DOHH2 (cell line): ENCODE results near the gene ADCY10.

Experiments
- H3F3A ChIP-seq: fragments of 200-600 bp; sonication (generic), shearing (Covaris generic); 2 replicates; pipeline ENCODE4 v1.6.0; 2016; ENCODE audit warnings: antibody characterized with exemption, mild to moderate bottlenecking; ENCODE audit not compliant: control insufficient read depth, insufficient read depth
- H3K27ac ChIP-seq: fragments of 200-600 bp; sonication (generic); 2 replicates; pipeline ENCODE4 v1.5.1; 2014; ENCODE audit warnings: low read depth, mild to moderate bottlenecking, low read length, moderate library complexity
- H3K27me3 ChIP-seq: fragments of 200-600 bp; sonication (generic); 2 replicates; pipeline ENCODE4 v1.6.1; 2014; ENCODE audit warnings: mild to moderate bottlenecking, low read length, mixed read lengths; ENCODE audit not compliant: control insufficient read depth
- H3K36me3 ChIP-seq: fragments of 200-600 bp; sonication (generic); 2 replicates; pipeline ENCODE4 v1.6.1; 2014; ENCODE audit warnings: mild to moderate bottlenecking, low read length, moderate library complexity, mixed read lengths; ENCODE audit not compliant: control insufficient read depth
- H3K4me1 ChIP-seq: fragments of 200-600 bp; sonication (generic); 2 replicates; pipeline ENCODE4 v1.6.1; 2014; ENCODE audit warnings: mild to moderate bottlenecking, low read length, mixed read lengths; ENCODE audit not compliant: control insufficient read depth
- H3K4me2 ChIP-seq: fragments of 200-600 bp; sonication (generic); 2 replicates; pipeline ENCODE4 v1.6.0; 2014; ENCODE audit warnings: mild to moderate bottlenecking, low read length, moderate library complexity
- H3K4me3 ChIP-seq: fragments of 200-600 bp; sonication (generic); 2 replicates; pipeline ENCODE4 v1.5.1; 2014; ENCODE audit warnings: mild to moderate bottlenecking, low read length, mixed read lengths
- H3K79me2 ChIP-seq: fragments of 200-600 bp; sonication (generic); 2 replicates; pipeline ENCODE4 v1.6.1; 2014; ENCODE audit warnings: mild to moderate bottlenecking, low read length, mixed read lengths; ENCODE audit not compliant: control insufficient read depth
- H3K9me2 ChIP-seq: fragments of 200-600 bp; sonication (generic); replicated peaks from 2 replicates; pipeline ENCODE4 v1.6.1; 2014; ENCODE audit warnings: mild to moderate bottlenecking, low read length, mixed read lengths; ENCODE audit not compliant: control insufficient read depth
- H3K9me3 ChIP-seq: fragments of 200-600 bp; sonication (generic); 2 replicates; pipeline ENCODE4 v1.6.1; 2014; ENCODE audit warnings: antibody characterized with exemption, low read length, mixed read lengths; ENCODE audit not compliant: control insufficient read depth, insufficient read depth
- H4K20me1 ChIP-seq: fragments of 200-600 bp; sonication (generic); 2 replicates; pipeline ENCODE4 v1.6.0; 2014; ENCODE audit warnings: low read depth, mild to moderate bottlenecking, antibody characterized with exemption, low read length, moderate library complexity; ENCODE audit not compliant: control insufficient read depth, insufficient read depth
- CTCF ChIP-seq: fragments of 200-600 bp; sonication (generic); IDR thresholded peaks from one replicate; pipeline ENCODE4 v1.5.1; 2014; ENCODE audit warnings: antibody characterized with exemption, mild to moderate bottlenecking, low read depth, low read length; ENCODE audit not compliant: poor library complexity, severe bottlenecking
- EZH2phosphoT487 ChIP-seq: fragments of 200-600 bp; sonication (generic); IDR thresholded peaks from 2 replicates; pipeline ENCODE4 v1.6.1; 2017; ENCODE audit warnings: borderline replicate concordance, mild to moderate bottlenecking, antibody characterized with exemption, low read length, moderate library complexity, mixed read lengths

The ADCY10 gene

GRCh38 chr1:167879508-167879907 is 34.4 kb downstream of the ADCY10 start:
- no peak overlapping the region for H3K4me2 ChIP-seq
- no peak for TF ChIP-seq EZH2phosphoT487
- TF ChIP-seq CTCF, result no peak
- H3K9me2 ChIP-seq, result no peaks in the 10 kb centered on the region

GRCh38 chr1:167878372-167879160 is 35.4 kb downstream of the ADCY10 start:
- no peaks in the 10 kb centered on the region for H3K9me3 ChIP-seq
- H4K20me1 ChIP-seq, result no peaks in the 10 kb centered on the region
- H3K79me2 ChIP-seq, result no peaks in the 10 kb centered on the region
- no peak overlapping the region for H3K4me2 ChIP-seq
- no peak overlapping the region for H3K4me3 ChIP-seq
- H3F3A ChIP-seq, result no peaks in the 10 kb centered on the region
- H3K27me3 ChIP-seq, result no peaks in the 10 kb centered on the region
- H3K4me1 ChIP-seq, result no peaks in the 10 kb centered on the region
- H3K27ac ChIP-seq, result no peak overlapping the region
- no peaks in the 10 kb centered on the region for H3K9me2 ChIP-seq
- TF ChIP-seq EZH2phosphoT487 (no peak), CTCF (no peak)
- H3K36me3 ChIP-seq, result no peaks in the 10 kb centered on the region

More at GRCh38 chr1:167879508-167879907, 34.4 kb downstream of the ADCY10 start:
- Histone ChIP-seq H4K20me1 (no peaks in the 10 kb centered on the region), H3K4me3 (no peak overlapping the region), H3K9me3 (no peaks in the 10 kb centered on the region), H3K27ac (no peak overlapping the region), H3K27me3 (no peaks in the 10 kb centered on the region), H3F3A (no peaks in the 10 kb centered on the region), H3K36me3 (no peaks in the 10 kb centered on the region), H3K79me2 (no peaks in the 10 kb centered on the region), H3K4me1 (no peaks in the 10 kb centered on the region)

GRCh38 chr1:167876597-167877175 is 37.2 kb downstream of the ADCY10 start:
- Histone ChIP-seq H3K9me2 (no peaks in the 10 kb centered on the region), H3F3A (no peaks in the 10 kb centered on the region), H3K4me3 (no peak overlapping the region), H3K79me2 (no peaks in the 10 kb centered on the region), H3K27ac (no peak overlapping the region), H3K9me3 (no peaks in the 10 kb centered on the region), H3K36me3 (no peaks in the 10 kb centered on the region), H3K4me1 (no peaks in the 10 kb centered on the region), H3K4me2 (no peak overlapping the region), H4K20me1 (no peaks in the 10 kb centered on the region), H3K27me3 (no peaks in the 10 kb centered on the region)
- TF ChIP-seq EZH2phosphoT487 (no peak), CTCF (no peak)
